Stimulated activated CD8-positive, alpha-beta memory T cell treated with anti-CD3 and anti-CD28 coated beads, Interleukin-4, amount 100 ng/mL, for 1 hour (primary cell): ENCODE measurements around the gene SRP9.
"Not testable (repeated sequence)": the region's sequence is repeated elsewhere in the genome, so short reads cannot be mapped to it uniquely, and the experiment has no call there.

Experiments
- DNase-seq, 2 donors: peaks; one replicate each; pipeline ENCODE4 v3.0.0-alpha.2; 2020; ENCODE audit warnings: low read depth in 2 of 2, low spot score in 1 of 2

The SRP9 gene

DNA sequence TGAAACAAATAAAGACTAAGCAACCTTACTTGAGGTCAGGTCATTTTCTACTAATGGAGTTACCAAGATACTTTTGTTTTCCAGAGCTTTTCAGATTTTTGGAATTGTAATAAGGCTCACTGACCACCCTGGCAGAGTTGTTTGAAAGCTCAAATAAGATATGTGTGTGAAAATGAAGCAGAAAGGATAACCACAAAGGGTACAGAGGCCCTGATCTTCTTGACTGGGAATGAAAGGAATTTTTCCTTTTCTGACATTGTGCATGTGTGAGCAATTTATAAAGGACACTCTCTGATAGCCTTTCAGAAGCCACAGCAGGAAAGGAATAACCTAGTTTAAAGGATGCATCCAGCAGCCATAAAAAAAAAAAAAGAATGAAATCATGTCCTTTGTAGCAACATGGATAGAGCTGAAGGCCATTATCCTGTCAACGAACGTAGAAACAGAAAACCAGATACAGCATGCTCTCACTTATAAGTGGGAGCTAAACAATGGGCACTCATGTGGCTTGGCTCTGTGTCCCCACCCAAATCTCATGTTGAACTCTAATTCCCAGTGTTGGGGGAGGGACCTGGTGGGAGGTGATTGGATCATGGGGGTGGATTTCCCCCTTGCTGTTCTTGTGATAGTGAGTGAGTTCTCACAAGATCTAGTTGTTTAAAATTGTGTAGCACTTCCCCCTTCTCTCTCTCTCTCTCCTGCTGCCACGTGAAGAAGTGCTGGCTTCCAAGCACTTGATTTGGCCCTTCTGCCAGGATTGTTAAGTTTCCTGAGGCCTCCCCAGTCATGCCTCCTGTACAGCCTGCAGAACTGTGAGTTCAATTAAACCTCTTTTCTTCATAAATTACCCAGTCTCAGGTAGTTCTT, 3.1 kb upstream of the SRP9 start:
- no peak for DNase-seq

DNA sequence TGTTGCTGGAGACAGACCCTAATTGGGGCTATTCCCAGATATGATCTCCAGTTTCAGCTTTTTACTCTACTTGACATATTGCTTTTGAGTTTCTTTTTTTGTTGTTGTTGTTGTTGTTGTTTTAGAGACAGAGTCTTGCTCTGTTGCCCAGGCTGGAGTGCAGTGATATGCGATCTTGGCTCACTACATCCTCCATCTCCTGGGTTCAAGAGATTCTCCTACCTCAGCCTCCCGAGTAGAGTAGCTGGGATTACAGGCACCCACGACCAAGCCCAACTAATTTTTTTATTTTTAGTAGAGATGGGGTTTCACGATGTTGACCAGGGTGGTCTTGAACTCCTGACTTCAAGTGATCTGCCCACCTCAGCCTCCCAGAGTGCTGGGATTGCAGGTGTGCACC, 1.3 kb upstream of the SRP9 start:
- DNase-seq = no peak

DNA sequence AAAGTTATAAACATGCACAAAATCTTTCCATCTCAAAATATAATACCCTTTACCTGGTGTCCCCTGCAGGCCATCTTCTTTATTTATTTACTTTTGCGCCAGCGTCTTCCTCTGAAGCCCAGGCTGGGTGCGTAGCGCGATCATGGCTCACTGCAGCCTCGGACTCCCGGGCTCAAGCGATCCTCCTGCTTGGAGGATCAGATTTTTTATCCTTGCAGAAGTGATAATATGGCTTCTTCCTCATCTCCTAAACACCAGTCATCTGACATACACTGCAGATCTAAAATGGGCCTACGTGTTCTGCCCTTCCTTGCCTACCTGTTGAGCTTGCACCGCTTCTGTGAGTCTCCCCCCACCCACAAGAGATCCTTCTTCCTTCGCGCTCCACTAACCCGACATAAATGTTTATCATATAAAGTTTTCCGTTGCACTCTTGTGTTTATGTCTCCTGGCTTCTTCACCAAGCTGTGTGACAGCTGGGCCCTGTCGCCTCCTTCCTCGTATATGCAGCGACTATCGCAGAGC, 506 bp upstream of the SRP9 start:
- DNase-seq = no peak

DNA sequence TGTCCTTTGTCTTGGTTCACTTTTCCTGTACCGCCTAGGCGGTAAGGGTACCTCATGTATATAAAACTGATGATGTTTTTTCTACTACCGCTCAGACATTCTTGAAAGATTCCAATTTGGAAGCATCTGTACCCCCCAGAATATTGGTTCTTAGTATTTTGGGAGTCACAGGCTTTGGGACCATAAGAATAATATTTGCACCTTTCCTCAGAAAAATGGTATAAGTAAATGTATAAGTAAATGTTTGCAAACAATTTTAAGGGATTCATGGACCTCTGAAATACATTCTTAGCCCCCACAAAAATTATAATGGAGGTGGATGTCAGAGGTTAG, 677 bp downstream of the SRP9 start:
- no peak for DNase-seq

DNA sequence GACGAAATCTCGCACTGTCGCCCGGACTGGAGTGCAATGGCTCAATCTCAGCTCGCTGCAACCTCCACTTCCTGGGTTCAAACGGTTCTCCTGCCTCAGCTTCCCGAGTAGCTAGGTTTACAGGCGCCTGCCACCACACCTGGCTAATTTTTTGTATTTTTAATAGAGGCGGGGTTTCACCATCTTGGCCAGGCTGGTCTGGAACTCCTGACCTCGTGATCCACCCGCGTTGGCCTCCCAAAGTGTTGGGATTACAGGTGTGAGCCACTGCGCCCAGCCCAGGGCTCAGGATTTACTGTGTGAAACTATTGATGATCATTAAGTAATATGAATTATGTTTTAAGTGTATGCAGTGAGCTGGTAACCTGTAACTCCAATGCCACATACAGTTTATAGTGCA, 1.5 kb downstream of the SRP9 start:
- not testable (repeated sequence) for DNase-seq

DNA sequence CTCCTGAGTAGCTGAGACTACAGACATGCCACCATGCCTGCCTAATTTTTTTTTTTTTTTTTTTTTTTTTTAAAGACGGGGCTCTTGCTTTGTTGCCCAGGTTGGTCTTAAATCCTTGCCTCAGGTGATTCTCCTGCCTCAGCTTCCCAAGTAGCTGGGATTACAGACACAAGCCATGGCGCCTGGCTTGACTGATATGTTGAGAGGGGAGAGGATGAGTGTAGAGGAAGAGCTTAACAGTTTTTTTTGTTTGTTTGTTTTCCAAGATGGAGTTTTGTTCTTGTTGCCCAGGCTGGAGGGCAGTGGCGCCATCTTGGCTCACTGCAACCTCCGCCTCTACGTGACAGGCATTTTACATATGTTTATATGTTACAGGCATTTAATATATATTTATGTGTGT, 2.5 kb downstream of the SRP9 start:
- no peak for DNase-seq

DNA sequence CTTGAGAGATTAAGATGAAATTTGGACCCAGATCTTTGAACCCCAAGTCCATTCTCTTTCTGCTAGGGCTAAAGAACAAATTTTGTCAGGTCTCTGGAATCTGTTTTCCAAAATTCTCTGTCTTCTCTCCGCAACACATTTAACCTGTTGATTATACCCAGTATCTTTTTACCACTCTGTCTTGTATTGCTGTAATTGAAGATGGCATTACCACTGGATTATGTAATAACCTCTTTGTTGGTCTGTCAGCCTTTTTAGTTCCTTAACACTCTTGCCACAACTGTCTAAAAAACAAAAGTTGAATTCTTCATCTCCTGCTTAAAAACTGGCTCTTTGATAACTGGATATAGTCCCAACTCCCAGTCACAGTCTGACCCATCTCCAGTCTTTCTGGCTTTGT, 3.0 kb downstream of the SRP9 start:
- no peak for DNase-seq

DNA sequence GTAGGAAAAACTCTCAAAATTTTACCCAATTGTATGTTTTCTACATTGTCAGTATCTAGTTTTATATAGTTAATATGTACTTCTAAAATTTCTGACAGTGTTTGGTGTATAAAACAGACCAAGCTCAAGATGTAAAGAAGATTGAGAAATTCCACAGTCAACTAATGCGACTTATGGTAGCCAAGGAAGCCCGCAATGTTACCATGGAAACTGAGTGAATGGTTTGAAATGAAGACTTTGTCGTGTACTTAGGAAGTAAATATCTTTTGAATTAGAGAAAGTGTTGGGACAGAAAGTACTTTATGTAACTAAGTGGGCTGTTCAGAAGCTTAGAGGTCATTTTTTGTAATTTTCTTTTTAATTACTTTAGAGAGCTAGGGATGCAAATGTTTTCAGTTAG, 11.5 kb downstream of the SRP9 start:
- DNase-seq = not testable (repeated sequence)

DNA sequence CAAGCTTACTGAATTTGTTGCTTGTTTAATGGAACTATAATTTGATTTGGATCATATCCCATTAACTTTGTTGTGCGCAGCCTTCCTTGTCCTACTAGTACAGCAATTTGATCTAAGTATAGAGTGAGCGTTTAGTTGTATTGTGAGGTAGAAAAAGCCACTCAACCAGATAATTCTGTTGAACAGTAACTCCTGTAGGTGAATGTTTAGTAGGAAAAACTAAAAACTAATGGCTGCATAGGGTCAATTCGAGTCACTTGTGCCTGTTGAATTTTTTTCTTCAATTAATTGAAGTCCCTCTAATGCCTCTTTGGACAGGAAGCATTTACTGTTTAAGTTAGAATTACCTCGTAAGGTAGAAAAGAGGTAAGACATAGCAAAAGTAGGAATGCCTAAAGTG, 17.3 kb downstream of the SRP9 start:
- no peak for DNase-seq

DNA sequence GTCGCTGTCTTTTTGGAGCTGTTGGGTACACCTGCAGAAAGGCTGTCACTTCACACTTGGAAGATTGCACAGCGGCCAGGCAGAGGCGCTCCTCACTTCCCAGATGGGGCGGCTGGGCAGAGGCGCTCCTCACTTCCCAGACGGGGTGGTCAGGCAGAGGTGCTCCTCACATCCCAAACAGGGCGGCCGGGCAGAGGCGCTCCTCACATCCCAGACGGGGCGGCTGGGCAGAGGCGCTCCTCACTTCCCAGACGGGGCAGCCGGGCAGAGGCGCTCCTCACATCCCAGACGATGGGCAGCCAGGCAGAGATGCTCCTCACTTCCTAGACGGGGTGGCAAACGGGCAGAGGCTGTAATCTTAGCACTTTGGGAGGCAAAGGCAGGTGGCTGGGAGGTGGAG, 18.5 kb downstream of the SRP9 start:
- not testable (repeated sequence) for DNase-seq

DNA sequence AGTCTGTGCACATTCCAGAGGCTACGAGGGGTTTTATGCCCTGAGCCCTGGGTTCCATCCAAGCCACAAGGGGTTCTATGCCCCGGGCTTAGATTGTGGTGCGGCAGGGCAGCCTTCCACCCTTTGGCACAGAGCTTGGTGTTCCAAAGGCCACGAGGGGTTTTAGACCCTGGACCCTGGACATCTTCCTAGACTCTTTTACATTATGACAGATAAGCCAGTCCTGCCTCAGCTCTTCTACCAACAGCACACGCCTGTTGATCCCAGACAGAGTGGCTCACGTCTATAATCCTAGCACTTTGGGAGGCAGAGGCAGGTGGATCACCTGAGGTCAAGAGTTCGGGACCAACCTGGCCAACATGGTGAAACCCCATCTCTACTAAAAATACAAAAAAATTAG, 23.5 kb downstream of the SRP9 start:
- DNase-seq = not testable (repeated sequence)

DNA sequence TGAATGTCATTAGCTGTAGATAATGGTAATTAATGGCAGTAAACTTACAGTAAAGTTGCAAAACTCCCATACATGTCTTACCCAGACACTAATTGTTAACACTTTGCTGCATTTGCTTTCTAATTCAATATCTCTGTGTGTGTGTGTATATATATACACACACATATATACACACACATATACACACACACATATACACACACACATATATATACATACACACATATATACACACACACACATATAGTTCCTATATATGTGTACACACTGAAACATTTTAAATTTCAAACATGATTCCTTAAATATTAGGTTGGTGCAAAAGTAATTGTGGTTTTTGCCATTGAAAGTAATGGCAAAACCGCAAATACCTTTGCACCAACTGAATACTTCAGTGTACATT, 28.6 kb downstream of the SRP9 start:
- no peak for DNase-seq

DNA sequence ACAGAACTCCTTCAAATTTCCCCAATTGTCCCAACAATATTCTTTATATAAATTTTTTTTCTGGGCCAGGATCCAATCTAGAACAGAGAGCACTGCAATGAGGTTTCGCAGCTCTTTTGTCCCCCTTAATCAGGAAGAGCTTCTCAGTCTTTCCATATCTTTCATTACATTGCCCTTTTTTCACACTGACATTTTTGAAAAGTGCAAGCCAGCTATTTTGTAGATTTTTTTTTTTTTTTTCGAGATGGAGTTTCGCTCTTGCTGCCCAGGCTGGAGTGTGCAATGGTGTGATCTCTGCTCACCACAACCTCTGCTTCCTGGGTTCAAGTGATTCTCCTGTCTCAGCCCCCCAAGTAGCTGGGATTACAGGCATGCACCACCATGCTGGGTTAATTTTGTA, 29.1 kb downstream of the SRP9 start:
- not testable (repeated sequence) for DNase-seq

DNA sequence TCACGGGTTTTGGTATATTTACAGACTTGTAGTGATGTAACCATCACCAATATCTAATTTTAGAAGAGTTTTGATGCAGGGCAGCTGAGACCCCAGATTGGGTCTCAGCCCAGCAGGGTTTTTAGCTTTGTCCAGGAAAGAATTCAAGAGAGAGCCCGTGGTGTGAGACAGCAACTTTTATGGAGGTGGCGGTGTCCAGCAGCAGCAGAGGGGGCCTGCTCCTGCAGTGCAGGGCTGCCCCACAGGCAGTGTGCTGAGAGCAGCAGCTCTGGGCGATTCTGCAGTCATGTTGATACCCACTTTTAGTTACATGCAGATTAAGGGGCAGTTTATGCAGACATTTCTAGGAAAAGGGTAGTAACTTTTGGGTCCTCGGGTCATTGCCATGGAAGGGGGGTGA, 30.5 kb downstream of the SRP9 start:
- DNase-seq = no peak

DNA sequence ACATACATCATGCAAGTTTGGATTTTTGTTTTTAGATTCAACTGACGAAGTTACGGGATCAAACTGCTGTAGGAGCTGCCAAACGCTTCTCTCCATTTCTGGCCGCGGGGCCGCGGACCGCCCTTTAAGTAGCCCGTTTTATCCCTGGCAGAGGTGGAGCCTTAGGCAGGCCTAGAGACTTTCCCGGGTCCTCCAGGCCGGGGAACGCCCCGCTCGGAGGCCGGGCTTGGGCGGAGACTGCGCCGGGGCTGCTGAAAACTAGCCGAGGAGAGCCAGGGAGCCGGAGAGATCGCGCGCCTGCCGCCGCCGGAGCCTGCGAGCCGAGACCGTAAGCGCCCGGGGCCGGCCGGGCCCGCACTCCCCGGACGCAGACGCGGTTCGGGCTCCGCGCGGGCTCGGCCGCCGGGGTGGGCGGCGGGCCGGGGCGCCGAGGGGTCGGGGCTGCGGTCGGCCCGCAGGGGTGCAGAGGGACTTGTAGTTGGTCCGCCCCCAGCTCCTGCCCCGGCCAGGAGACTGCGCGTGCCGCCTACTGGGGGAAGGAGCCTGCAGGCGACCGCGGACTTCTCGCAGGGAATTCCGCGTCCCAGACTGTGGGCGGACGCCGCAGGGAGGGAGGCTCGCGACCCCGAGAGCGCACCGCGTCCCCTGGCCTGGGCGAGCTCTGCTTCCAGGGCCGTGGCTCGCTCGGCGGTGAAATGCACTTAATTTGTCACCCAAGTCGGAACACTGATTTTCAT, 32.4 kb downstream of the SRP9 start, which contains the start of gene EPHX1:
TSS of gene EPHX1 (plus strand) at position 283 of the 737 bp plus-strand sequence. CDS start 18,606 bp downstream, outside the sequence.
- DNase-seq = peak; percentile 3 to 30

DNA sequence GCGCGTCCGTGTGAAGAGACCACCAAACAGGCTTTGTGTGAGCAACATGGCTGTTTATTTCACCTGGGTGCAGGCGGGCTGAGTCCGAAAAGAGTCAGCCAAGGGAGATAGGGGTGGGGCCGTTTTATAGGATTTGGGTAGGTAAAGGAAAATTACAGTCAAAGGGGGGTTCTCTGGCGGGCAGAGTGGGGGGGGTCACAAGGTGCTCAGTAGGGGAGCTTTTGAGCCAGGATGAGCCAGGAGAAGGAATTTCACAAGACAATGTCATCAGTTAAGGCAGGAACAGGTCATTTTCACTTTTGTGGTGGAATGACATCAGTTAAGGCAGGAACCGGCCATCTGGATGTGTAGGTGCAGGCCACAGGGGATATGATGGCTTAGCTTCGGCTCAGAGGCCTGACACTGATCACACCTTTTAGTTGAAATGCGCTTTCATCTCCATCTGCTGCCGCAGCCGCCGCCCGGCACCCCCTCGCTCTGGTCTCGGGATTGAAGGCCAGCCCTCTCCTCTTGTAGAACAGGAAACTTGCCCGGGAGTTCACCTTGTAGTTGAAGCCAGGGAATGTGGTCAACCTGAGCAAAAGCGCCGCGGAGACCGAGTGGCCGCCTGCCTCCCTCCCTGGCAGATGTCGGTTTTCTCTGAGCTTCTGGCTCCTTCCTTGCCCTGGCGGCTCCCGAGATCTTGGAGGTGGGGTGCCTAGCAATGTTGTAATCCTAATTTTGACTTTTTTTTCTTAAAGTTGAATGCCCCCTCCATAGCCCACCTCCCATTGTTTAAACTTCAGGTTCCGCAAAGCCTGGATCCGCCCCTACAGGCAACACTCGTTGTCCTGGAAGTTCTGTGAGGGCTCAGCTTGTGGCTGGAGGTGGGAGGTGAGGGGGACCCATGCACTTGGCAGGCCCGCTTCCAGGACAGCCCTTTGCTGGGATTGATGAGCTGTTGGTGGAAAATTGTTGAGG, 33.2 kb downstream of the SRP9 start:
- not testable (repeated sequence) for DNase-seq

DNA sequence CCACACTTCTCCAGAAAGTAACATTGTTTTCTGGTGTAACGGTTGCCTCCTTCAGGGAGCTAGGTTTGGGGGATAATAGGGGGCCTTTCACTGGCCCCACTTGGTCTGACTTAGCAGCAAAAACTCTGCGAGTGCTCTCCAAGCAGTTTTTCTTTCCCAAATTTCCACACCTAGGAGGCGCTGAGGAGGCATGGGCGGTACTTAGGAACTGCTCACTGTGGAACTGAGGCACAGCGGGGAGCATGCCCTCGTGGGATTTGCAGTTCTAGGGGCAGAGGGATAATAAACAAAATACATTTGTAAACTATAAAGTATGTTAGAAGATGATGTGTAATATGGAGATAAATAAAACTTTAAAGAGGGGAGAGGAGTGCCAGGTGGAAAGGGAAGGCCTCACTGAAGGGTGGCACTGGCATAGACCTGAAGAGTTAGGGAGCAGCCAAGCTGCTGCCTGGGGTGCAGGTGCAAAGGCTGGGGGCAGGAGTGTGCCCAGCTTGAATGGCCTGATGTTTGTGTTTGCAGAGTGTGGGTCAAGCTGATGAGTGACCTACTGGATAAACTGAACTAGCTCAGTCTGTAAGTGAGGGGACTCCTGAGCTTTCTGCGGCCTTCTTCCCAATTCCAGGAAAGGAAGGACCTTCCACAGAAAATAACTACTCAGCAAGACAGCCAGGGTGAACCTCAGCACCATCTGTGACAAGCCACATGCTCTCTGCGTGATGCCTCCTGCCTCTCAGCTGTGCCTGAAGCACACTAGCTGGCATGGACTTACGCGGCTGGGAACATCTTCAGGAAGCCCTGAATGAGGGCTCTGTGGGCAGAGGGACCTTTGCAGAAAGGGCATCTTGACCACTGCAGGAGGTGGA, 34.2 kb downstream of the SRP9 start:
- DNase-seq = no peak

DNA sequence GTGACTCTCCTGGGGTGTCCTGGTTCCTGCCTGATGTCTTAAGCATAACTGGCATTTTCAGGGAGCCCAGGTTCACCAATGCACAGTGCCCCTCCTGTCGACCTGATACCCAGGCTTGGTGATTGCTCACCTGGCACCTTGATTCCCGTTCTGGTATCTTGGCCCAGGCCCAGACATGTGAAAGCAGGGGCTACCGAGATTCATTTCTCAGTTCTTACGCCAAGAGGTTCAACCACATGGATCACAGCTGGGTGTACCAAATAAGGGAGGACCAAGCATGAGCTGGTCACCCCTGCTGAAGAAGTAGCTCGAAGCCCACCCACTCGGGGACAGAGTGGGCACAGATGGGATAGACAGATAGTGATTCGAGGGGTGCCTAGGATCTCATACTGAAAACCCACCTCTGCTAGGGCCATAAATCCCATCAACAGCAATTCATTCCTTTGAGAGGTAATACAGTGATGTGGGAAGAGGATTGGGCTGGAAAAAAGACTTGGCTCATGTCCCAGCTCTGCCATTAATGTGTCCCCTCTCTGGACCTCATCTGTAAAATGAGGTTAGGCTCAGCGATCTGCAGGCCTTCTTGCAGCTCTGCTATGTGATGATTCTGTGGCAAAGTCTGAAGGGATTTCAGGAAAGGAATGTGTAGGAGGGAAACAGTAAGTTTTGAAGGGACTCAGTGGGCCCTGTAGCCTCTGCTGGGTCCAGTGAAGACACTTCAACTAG, 35.0 kb downstream of the SRP9 start:
- DNase-seq = no peak

DNA sequence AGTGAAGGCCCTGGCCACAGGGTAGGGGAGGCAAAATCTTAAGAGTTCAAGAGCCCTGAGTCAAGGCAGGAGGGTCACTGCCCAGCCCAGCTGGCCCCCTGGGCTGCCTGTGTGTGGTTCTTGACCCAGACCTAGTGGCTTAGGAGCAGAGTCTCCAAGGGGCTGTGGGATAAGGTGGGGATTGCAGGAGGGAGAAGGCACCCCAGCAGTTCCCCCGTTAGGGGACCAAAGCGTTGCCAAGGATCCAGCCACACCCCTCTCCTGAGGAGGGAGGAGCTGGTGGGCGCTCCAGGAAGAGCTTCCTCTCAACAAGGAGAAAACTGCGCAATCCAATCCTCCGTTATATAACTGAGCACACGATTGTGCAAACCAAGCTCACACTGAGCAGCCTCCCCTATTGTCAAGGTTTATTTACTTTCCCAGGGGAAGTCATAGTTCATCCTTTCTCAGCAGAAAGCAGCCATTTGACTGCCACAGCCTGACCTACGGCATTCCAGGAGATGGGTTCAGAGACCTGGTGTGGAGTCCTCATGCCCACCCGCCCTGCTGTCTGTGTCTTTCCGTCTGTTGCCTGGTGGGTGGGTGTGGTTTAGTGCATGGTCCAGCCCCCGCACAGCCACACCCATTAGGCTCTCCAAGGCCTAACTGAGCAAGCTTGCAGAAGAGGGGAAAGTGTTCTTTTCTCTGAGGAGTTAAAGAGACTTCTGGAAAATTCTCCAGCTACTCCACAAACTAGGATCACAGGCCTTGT, 35.8 kb downstream of the SRP9 start:
- DNase-seq = no peak
